NCI-H748 (cell line): Measurements from ENCODE around the gene ZSCAN32.

ENCODE experiments used
- DNase-seq: peaks from one replicate; lab custom pipeline; 2025; ENCODE audit not compliant: unreplicated experiment; lab: John Stamatoyannopoulos, UW

Gene ZSCAN32

GRCh38 chr16:3400779-3401688, at the start of gene ZSCAN32, which contains the start of gene ZNF174:
TSS of gene ZSCAN32 (minus strand) at chr16:3401004. CDS start at chr16:3397557, 3,447 bp downstream.
TSS of gene ZNF174 (plus strand) at chr16:3401215. CDS start at chr16:3402005, 790 bp downstream.
- peak; percentile 97 for DNase-seq

GRCh38 chr16:3444032-3444388, 43.2 kb upstream of the ZSCAN32 start:
- peak; percentile 39 for DNase-seq

- peak; percentile 97 for DNase-seq
These were observed 42.6 kb upstream of the ZSCAN32 start, which contains the start of the genes NAA60 and ZNF597 for GRCh38 chr16:3443108-3444031. TSS of gene NAA60 (plus strand) at chr16:3443680. CDS start at chr16:3476228, 32,548 bp downstream. TSS of gene ZNF597 (minus strand) at chr16:3443504. CDS start at chr16:3443153, 351 bp downstream.

- no peak for DNase-seq
These were observed 38.8 kb upstream of the ZSCAN32 start for GRCh38 chr16:3439637-3440036.

GRCh38 chr16:3434373-3434772, 33.6 kb upstream of the ZSCAN32 start:
- DNase-seq, result no peak

- DNase-seq, result no peak
These were observed 31.0 kb upstream of the ZSCAN32 start for GRCh38 chr16:3431779-3432219.

GRCh38 chr16:3413730-3414379, 13.1 kb upstream of the ZSCAN32 start:
- DNase-seq, result no peak

- DNase-seq, result no peak
These were observed 7.9 kb upstream of the ZSCAN32 start for GRCh38 chr16:3408561-3409197.

- DNase-seq, result peak; percentile 19
These were observed 1.1 kb upstream of the ZSCAN32 start for GRCh38 chr16:3401719-3402397.

GRCh38 chr16:3400446-3400778, 392 bp downstream of the ZSCAN32 start:
- no peak for DNase-seq

GRCh38 chr16:3389663-3390338, 11.0 kb downstream of the ZSCAN32 start:
- DNase-seq, result no peak

- DNase-seq, result no peak
These were observed 12.5 kb downstream of the ZSCAN32 start for GRCh38 chr16:3388325-3388724.

GRCh38 chr16:3383045-3383448, 17.8 kb downstream of the ZSCAN32 start:
- DNase-seq, result no peak

GRCh38 chr16:3377917-3378316, 22.9 kb downstream of the ZSCAN32 start:
- DNase-seq, result no peak

- DNase-seq, result no peak
These were observed 25.1 kb downstream of the ZSCAN32 start for GRCh38 chr16:3375680-3376079.

- DNase-seq, result no peak
These were observed 31.7 kb downstream of the ZSCAN32 start for GRCh38 chr16:3369073-3369472.

GRCh38 chr16:3364774-3365427, 35.9 kb downstream of the ZSCAN32 start:
- DNase-seq, result no peak

- DNase-seq, result peak; percentile 5
These were observed 37.0 kb downstream of the ZSCAN32 start for GRCh38 chr16:3363793-3364192.

GRCh38 chr16:3362931-3363330, 37.9 kb downstream of the ZSCAN32 start:
- no peak for DNase-seq
